Measurements from ENCODE around the gene CDK14. TPM values are rescaled to one million over a fixed set of nuclear protein-coding genes. Genes with fewer than 3 reads are reported as not detected.

The CDK14 gene
- total RNA-seq, 5 donors from 2014 or later (not counting 1 experiment from before 2014, with no cell fraction given) = 0.86 to 6.6 (median 1.6) TPM

GRCh38 chr7:91020636-91021385 is 424.7 kb downstream of the CDK14 start:
- ChIA-PET CTCF (no interaction called here), POLR2A (no interaction called here)
- H3K9me3 ChIP-seq = no peaks in the 10 kb centered on the region
- no peaks in the 10 kb centered on the region for H3K27me3 ChIP-seq (replicated peaks in 1 of 2; ENCODE audit: control insufficient read depth in 2 of 2, extremely low read depth in 1 of 2, insufficient read depth in 2 of 2, low read length in 1 of 2)
- H3K27me3 Mint-ChIP-seq = peaks cover 0 to 8% of the 10 kb centered on the region in 2 donors
- H3K4me1 Mint-ChIP-seq = no peaks in the 10 kb centered on the region
- no peaks in the 10 kb centered on the region for H3K4me1 ChIP-seq (ENCODE audit: control insufficient read depth in 1 of 2, extremely low read depth in 1 of 2, insufficient read depth in 2 of 2, low read length in 2 of 2)
- H3K27ac ChIP-seq (ENCODE audit: low read length) = no peak overlapping the region
- H3K9me3 Mint-ChIP-seq = peaks cover 0 to 2% (median 0%) of the 10 kb centered on the region in 3 donors
- no peaks in the 10 kb centered on the region for H3K36me3 ChIP-seq (ENCODE audit: control insufficient read depth in 2 of 2, extremely low read depth in 1 of 2, insufficient read depth in 1 of 2, low read length in 1 of 2)
- H3K27ac Mint-ChIP-seq = no peak overlapping the region
- ATAC-seq (replicated peaks in 1 of 4) (no peak), DNase-seq (no peak)
- no peak overlapping the region for H3K4me3 Mint-ChIP-seq
- WGBS (ENCODE audit: insufficient coverage) = 100% methylated on average over 2 of the region's 3 CpGs
- H3K36me3 Mint-ChIP-seq = no peaks in the 10 kb centered on the region
- H3K4me3 ChIP-seq (ENCODE audit: control insufficient read depth in 1 of 2, extremely low read depth in 1 of 2, low read length in 1 of 2) = no peak overlapping the region

DNA sequence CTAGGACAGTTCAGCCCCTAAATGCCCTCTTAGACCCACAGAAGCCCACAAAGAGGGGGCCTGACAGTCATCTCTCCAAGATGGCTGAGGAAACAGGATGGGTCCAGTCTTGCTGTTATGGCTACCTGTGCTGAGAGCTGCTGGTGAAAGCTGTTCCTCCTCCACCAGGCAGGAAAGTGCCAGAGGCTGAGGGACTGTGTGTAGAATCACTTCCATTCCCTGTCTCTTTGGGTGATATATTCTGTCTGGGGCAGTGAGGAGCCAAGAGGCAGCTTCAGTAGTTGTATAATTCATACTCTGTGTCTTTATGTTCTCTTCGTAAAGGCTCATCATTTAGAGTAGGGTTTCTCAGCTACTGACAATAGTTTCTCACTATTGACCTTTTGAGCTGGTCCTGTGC is 425.8 kb downstream of the CDK14 start:
- Histone ChIP-seq H3K27me3 (replicated peaks in 1 of 2; ENCODE audit: control insufficient read depth in 2 of 2, extremely low read depth in 1 of 2, insufficient read depth in 2 of 2, low read length in 1 of 2) (no peaks in the 10 kb centered on the region), H3K4me1 (ENCODE audit: control insufficient read depth in 1 of 2, extremely low read depth in 1 of 2, insufficient read depth in 2 of 2, low read length in 2 of 2) (no peaks in the 10 kb centered on the region), H3K36me3 (ENCODE audit: control insufficient read depth in 2 of 2, extremely low read depth in 1 of 2, insufficient read depth in 1 of 2, low read length in 1 of 2) (no peaks in the 10 kb centered on the region), H3K4me3 (ENCODE audit: control insufficient read depth in 1 of 2, extremely low read depth in 1 of 2, low read length in 1 of 2) (no peak overlapping the region), H3K9me3 (no peaks in the 10 kb centered on the region), H3K27ac (ENCODE audit: low read length) (no peak overlapping the region)
- ATAC-seq (replicated peaks in 1 of 4) (no peak), DNase-seq (no peak)
- Mint-ChIP-seq H3K36me3 (no peaks in the 10 kb centered on the region), H3K4me1 (no peaks in the 10 kb centered on the region), H3K4me3 (no peak overlapping the region), H3K9me3 (peaks cover 0 to 2% (median 0%) of the 10 kb centered on the region in 3 donors), H3K27ac (no peak overlapping the region), H3K27me3 (peaks cover 0 to 4% of the 10 kb centered on the region in 2 donors)
- CTCF ChIA-PET = no interaction called here
- no CpG with 5 or more reads among the region's 1 CpG for WGBS (ENCODE audit: insufficient coverage)
- POLR2A ChIA-PET = no interaction called here

DNA sequence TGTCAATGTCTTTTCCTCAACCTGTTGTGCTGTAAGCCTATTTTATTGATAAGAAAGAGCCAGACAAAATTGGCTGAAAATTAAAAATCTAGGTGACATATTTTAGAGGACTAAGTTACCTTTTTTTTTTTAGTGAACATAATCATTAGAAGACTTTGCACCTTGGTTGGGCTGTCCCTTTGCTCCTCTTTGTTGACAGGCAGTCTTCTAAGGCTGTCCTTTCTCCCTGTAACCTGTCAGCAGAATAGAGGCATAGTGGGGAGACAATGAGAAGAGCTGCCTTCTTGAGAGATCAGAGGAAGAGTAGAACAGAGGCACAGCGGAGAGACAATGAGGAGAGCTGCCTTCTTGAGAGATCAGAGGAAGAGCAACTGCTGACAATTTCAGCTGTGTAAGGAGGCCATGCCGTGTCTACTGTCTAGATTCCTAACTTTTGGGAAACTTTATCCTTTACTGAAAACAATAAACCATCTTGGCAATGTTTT is 429.8 kb downstream of the CDK14 start:
- Mint-ChIP-seq H3K4me1 (no peaks in the 10 kb centered on the region), H3K27me3 (peaks cover 0 to 4% of the 10 kb centered on the region in 2 donors), H3K27ac (no peak overlapping the region), H3K4me3 (no peak overlapping the region), H3K36me3 (no peaks in the 10 kb centered on the region), H3K9me3 (no peaks in the 10 kb centered on the region)
- no peak for DNase-seq
- no peaks in the 10 kb centered on the region for H3K9me3 ChIP-seq
- ChIA-PET CTCF (interaction anchor here in 1 of 2 donors (0.6 kb wide), 1 partner anchor 1066 kb away, joined by 3 read pairs; no protein-coding TSS in a partner anchor), POLR2A (no interaction called here)
- no peaks in the 10 kb centered on the region for H3K4me1 ChIP-seq (ENCODE audit: control insufficient read depth in 1 of 2, extremely low read depth in 1 of 2, insufficient read depth in 2 of 2, low read length in 2 of 2)
- no peaks in the 10 kb centered on the region for H3K36me3 ChIP-seq (ENCODE audit: control insufficient read depth in 2 of 2, extremely low read depth in 1 of 2, insufficient read depth in 1 of 2, low read length in 1 of 2)
- no peak overlapping the region for H3K4me3 ChIP-seq (ENCODE audit: control insufficient read depth in 1 of 2, extremely low read depth in 1 of 2, low read length in 1 of 2)
- no peak for ATAC-seq (replicated peaks in 1 of 4)
- no peak overlapping the region for H3K27ac ChIP-seq (ENCODE audit: low read length)
- H3K27me3 ChIP-seq (replicated peaks in 1 of 2; ENCODE audit: control insufficient read depth in 2 of 2, extremely low read depth in 1 of 2, insufficient read depth in 2 of 2, low read length in 1 of 2) = no peaks in the 10 kb centered on the region
- WGBS (ENCODE audit: insufficient coverage) = no CpG with 5 or more reads among the region's 2 CpGs

GRCh38 chr7:91029688-91030087 is 433.6 kb downstream of the CDK14 start:
- no peak for ATAC-seq (replicated peaks in 1 of 4)
- H3K27ac ChIP-seq (ENCODE audit: low read length) = no peak overlapping the region
- H3K27me3 ChIP-seq (replicated peaks in 1 of 2; ENCODE audit: control insufficient read depth in 2 of 2, extremely low read depth in 1 of 2, insufficient read depth in 2 of 2, low read length in 1 of 2) = no peaks in the 10 kb centered on the region

GRCh38 chr7:91030680-91031380 is 434.7 kb downstream of the CDK14 start:
- ChIA-PET POLR2A (no interaction called here), CTCF (no interaction called here)
- no peak for DNase-seq
- Histone ChIP-seq H3K36me3 (ENCODE audit: control insufficient read depth in 2 of 2, extremely low read depth in 1 of 2, insufficient read depth in 1 of 2, low read length in 1 of 2) (no peaks in the 10 kb centered on the region), H3K27ac (ENCODE audit: low read length) (no peak overlapping the region), H3K27me3 (replicated peaks in 1 of 2; ENCODE audit: control insufficient read depth in 2 of 2, extremely low read depth in 1 of 2, insufficient read depth in 2 of 2, low read length in 1 of 2) (no peaks in the 10 kb centered on the region), H3K4me1 (ENCODE audit: control insufficient read depth in 1 of 2, extremely low read depth in 1 of 2, insufficient read depth in 2 of 2, low read length in 2 of 2) (no peaks in the 10 kb centered on the region), H3K4me3 (ENCODE audit: control insufficient read depth in 1 of 2, extremely low read depth in 1 of 2, low read length in 1 of 2) (no peak overlapping the region), H3K9me3 (no peaks in the 10 kb centered on the region)
- no peaks in the 10 kb centered on the region for H3K9me3 Mint-ChIP-seq
- no peaks in the 10 kb centered on the region for H3K27me3 Mint-ChIP-seq
- H3K27ac Mint-ChIP-seq = no peak overlapping the region
- H3K4me3 Mint-ChIP-seq = no peak overlapping the region
- H3K36me3 Mint-ChIP-seq = no peaks in the 10 kb centered on the region
- WGBS (ENCODE audit: insufficient coverage) = 48% methylated on average over 3 of the region's 5 CpGs
- no peak for ATAC-seq (replicated peaks in 1 of 4)
- no peaks in the 10 kb centered on the region for H3K4me1 Mint-ChIP-seq

More at GRCh38 chr7:91029688-91030087, 433.6 kb downstream of the CDK14 start:
- Mint-ChIP-seq H3K4me3 (no peak overlapping the region), H3K9me3 (no peaks in the 10 kb centered on the region), H3K36me3 (no peaks in the 10 kb centered on the region), H3K27ac (no peak overlapping the region), H3K4me1 (no peaks in the 10 kb centered on the region), H3K27me3 (no peaks in the 10 kb centered on the region)
- Histone ChIP-seq H3K4me3 (ENCODE audit: control insufficient read depth in 1 of 2, extremely low read depth in 1 of 2, low read length in 1 of 2) (no peak overlapping the region), H3K9me3 (no peaks in the 10 kb centered on the region), H3K4me1 (ENCODE audit: control insufficient read depth in 1 of 2, extremely low read depth in 1 of 2, insufficient read depth in 2 of 2, low read length in 2 of 2) (no peaks in the 10 kb centered on the region), H3K36me3 (ENCODE audit: control insufficient read depth in 2 of 2, extremely low read depth in 1 of 2, insufficient read depth in 1 of 2, low read length in 1 of 2) (no peaks in the 10 kb centered on the region)
- POLR2A ChIA-PET = no interaction called here
- CTCF ChIA-PET = no interaction called here
- no peak for DNase-seq

- ChIA-PET POLR2A (no interaction called here), CTCF (no interaction called here)
- Histone ChIP-seq H3K27ac (ENCODE audit: low read length) (no peak overlapping the region), H3K4me1 (ENCODE audit: control insufficient read depth in 1 of 2, extremely low read depth in 1 of 2, insufficient read depth in 2 of 2, low read length in 2 of 2) (no peaks in the 10 kb centered on the region), H3K4me3 (ENCODE audit: control insufficient read depth in 1 of 2, extremely low read depth in 1 of 2, low read length in 1 of 2) (no peak overlapping the region), H3K36me3 (ENCODE audit: control insufficient read depth in 2 of 2, extremely low read depth in 1 of 2, insufficient read depth in 1 of 2, low read length in 1 of 2) (no peaks in the 10 kb centered on the region), H3K9me3 (no peaks in the 10 kb centered on the region), H3K27me3 (replicated peaks in 1 of 2; ENCODE audit: control insufficient read depth in 2 of 2, extremely low read depth in 1 of 2, insufficient read depth in 2 of 2, low read length in 1 of 2) (peaks cover 0 to 3% of the 10 kb centered on the region in 2 experiments)
- H3K27me3 Mint-ChIP-seq = no peaks in the 10 kb centered on the region
- DNase-seq (no peak), ATAC-seq (replicated peaks in 1 of 4) (no peak)
- H3K9me3 Mint-ChIP-seq = no peaks in the 10 kb centered on the region
- H3K4me3 Mint-ChIP-seq = no peak overlapping the region
- no CpG with 5 or more reads among the region's 4 CpGs for WGBS (ENCODE audit: insufficient coverage)
- no peaks in the 10 kb centered on the region for H3K4me1 Mint-ChIP-seq
- no peaks in the 10 kb centered on the region for H3K36me3 Mint-ChIP-seq
- H3K27ac Mint-ChIP-seq = no peak overlapping the region
Observed at GRCh38 chr7:91031757-91032156, 435.6 kb downstream of the CDK14 start.
